HCT116 (cell line): ENCODE measurements around the gene ARNT2. TPM values are rescaled to one million over a fixed set of nuclear protein-coding genes. Genes with fewer than 3 reads are reported as not detected.

Source experiments
- ATAC-seq: fragments of 200-7000 bp; cut with Tn5 transposase; 2 replicates; pipeline ENCODE4 v1.9.1; 2020; ENCODE audit warnings: mild to moderate bottlenecking, moderate library complexity
- BruUV-seq: library from RNA; stranded (reverse); fragments of 400-500 nt; replicated peaks from 2 replicates; lab custom pipeline; 2021; lab: Mats Ljungman, UMichigan
- CTCF ChIA-PET: fragments of 300-600 bp; sonication (Branson Sonifier 250); formaldehyde crosslinking; loops from one replicate; lab custom pipeline; 2021; ENCODE audit warnings: antibody characterized with exemption; lab: Charles Lee
- POLR2A ChIA-PET: fragments of 300-600, 350-600 bp; sonication (Branson Sonifier 250); formaldehyde crosslinking; loops from one replicate; lab custom pipeline; 2021; ENCODE audit warnings: antibody characterized with exemption; lab: Charles Lee
- RAD21 ChIA-PET, 2 experiments: fragments of 300-600 bp; sonication (Branson Sonifier 250); formaldehyde crosslinking; loops; one replicate each; lab custom pipeline; 2023; ENCODE audit warnings: low total read pairs in 2 of 2; ENCODE audit not compliant: uncharacterized antibody in 2 of 2, unreplicated experiment in 2 of 2, low non-redundant PET in 1 of 2; lab: Charles Lee
- DNase-seq: peaks from one replicate; pipeline ENCODE4 v3.0.0-alpha.2; 2010; ENCODE audit warnings: low read depth, low spot score
- H2AFZ ChIP-seq: fragments of 200-600 bp; shearing (Covaris generic), sonication (generic); 2 replicates; pipeline ENCODE4 v1.6.1; 2017; ENCODE audit warnings: low read depth, mixed run types, mixed read lengths, antibody characterized with exemption, low read length; ENCODE audit not compliant: poor library complexity, severe bottlenecking
- H3K27ac ChIP-seq: 2 replicates; pipeline ENCODE4 v1.5.1; 2012; ENCODE audit warnings: low read depth, low read length
- H3K27me3 ChIP-seq: fragments of 200-600 bp; sonication (generic); 2 replicates; pipeline ENCODE4 v1.6.1; 2016; ENCODE audit warnings: mixed run types, low read length, mixed read lengths; ENCODE audit not compliant: insufficient read depth
- H3K36me3 ChIP-seq, 2 experiments: fragments of 200-500 bp in 1 of 2; fragments of 200-600 bp in 1 of 2; sonication (Bioruptor generic) in 1 of 2; sonication (generic) in 1 of 2; 2 replicates each; pipeline versions ENCODE4 v1.5.1 to v1.6.1; 2014 to 2016; ENCODE audit warnings: low read length in 2 of 2, inconsistent platforms in 1 of 2, mixed read lengths in 1 of 2, mixed run types in 1 of 2; ENCODE audit not compliant: insufficient read depth in 2 of 2, control insufficient read depth in 1 of 2
- H3K4me1 ChIP-seq, 2 experiments: fragments of 200-600 bp in 1 of 2; sonication (generic) in 1 of 2; 2 replicates each; pipeline versions ENCODE4 v1.5.1 to v1.6.1; 2012 to 2017; ENCODE audit warnings: low read length in 2 of 2, inconsistent platforms in 1 of 2, mild to moderate bottlenecking in 1 of 2, mixed read lengths in 1 of 2, mixed run types in 1 of 2, moderate library complexity in 1 of 2; ENCODE audit not compliant: insufficient read depth in 2 of 2, control insufficient read depth in 1 of 2
- H3K4me2 ChIP-seq: fragments of 200-600 bp; sonication (generic); 2 replicates; pipeline ENCODE4 v1.6.1; 2017; ENCODE audit warnings: mixed run types, low read length, mixed read lengths
- H3K4me3 ChIP-seq, 2 experiments: fragments of 200-600 bp in 1 of 2; sonication (generic) in 1 of 2; replicated peaks in 1 of 2; 2 replicates each; pipeline ENCODE4 v1.5.1; 2011 to 2016; ENCODE audit warnings: low read length in 2 of 2, control low read depth in 1 of 2, low read depth in 1 of 2, mild to moderate bottlenecking in 1 of 2, mixed read lengths in 1 of 2, mixed run types in 1 of 2
- H3K79me2 ChIP-seq: fragments of 200-600 bp; sonication (generic); 2 replicates; pipeline ENCODE4 v1.6.1; 2017; ENCODE audit warnings: mild to moderate bottlenecking, mixed run types, low read length, moderate library complexity, mixed read lengths; ENCODE audit not compliant: insufficient read depth
- H3K9ac ChIP-seq: fragments of 200-600 bp; sonication (generic); 2 replicates; pipeline ENCODE4 v1.6.1; 2016; ENCODE audit warnings: low read length, mixed read lengths
- H3K9me2 ChIP-seq: fragments of 200-600 bp; sonication (generic), shearing (Covaris generic); 2 replicates; pipeline ENCODE4 v1.6.1; 2017; ENCODE audit warnings: mixed run types, mild to moderate bottlenecking, moderate library complexity; ENCODE audit not compliant: insufficient read depth
- H3K9me3 ChIP-seq, 2 experiments: fragments of 200-500 bp in 1 of 2; fragments of 200-600 bp in 1 of 2; sonication (Bioruptor generic) in 1 of 2; sonication (generic) in 1 of 2; 2 replicates each; pipeline ENCODE4 v1.6.1; 2014 to 2017; ENCODE audit warnings: low read length in 2 of 2, mixed read lengths in 2 of 2, inconsistent platforms in 1 of 2, low read depth in 1 of 2, mild to moderate bottlenecking in 1 of 2, mixed run types in 1 of 2, moderate library complexity in 1 of 2; ENCODE audit not compliant: control insufficient read depth in 1 of 2, insufficient read depth in 1 of 2
- H4K20me1 ChIP-seq: fragments of 200-600 bp; sonication (generic), shearing (Covaris generic); 2 replicates; pipeline ENCODE4 v1.6.1; 2017; ENCODE audit warnings: mixed run types, mild to moderate bottlenecking, moderate library complexity; ENCODE audit not compliant: insufficient read depth
- ATF3 ChIP-seq: IDR thresholded peaks from 2 replicates; pipeline ENCODE4 v1.6.1; 2012
- CBX3 ChIP-seq: IDR thresholded peaks from 2 replicates; pipeline ENCODE4 v1.6.1; 2012; ENCODE audit warnings: low read depth
- CEBPB ChIP-seq: IDR thresholded peaks from 2 replicates; pipeline ENCODE4 v1.6.1; 2012; ENCODE audit warnings: low read depth
- CTCF ChIP-seq, 3 experiments: fragments of 200-600 bp in 1 of 3; sonication (generic) in 1 of 3; IDR thresholded peaks in 2 of 3; conservative IDR thresholded peaks in 1 of 3; 2 replicates each; pipeline ENCODE4 v1.5.1; 2012 to 2017; ENCODE audit warnings: low read depth in 2 of 3, low read length in 2 of 3, antibody characterized with exemption in 1 of 3, borderline replicate concordance in 1 of 3, control low read depth in 1 of 3, mild to moderate bottlenecking in 1 of 3, mixed read lengths in 1 of 3, mixed run types in 1 of 3, moderate library complexity in 1 of 3; ENCODE audit not compliant: insufficient read depth in 1 of 3
- EGR1 ChIP-seq: IDR thresholded peaks from 2 replicates; pipeline ENCODE4 v1.6.1; 2012; ENCODE audit warnings: low read depth
- ELF1 ChIP-seq: IDR thresholded peaks from 2 replicates; pipeline ENCODE4 v1.6.1; 2012; ENCODE audit warnings: low read depth, borderline replicate concordance
- EZH2 ChIP-seq: fragments of 200-600 bp; sonication (generic); IDR thresholded peaks from 2 replicates; pipeline ENCODE4 v1.6.1; 2017; ENCODE audit warnings: antibody characterized with exemption, mixed run types
- EZH2phosphoT487 ChIP-seq: fragments of 200-600 bp; IDR thresholded peaks from 2 replicates; pipeline ENCODE4 v1.6.1; 2018; ENCODE audit warnings: antibody characterized with exemption, borderline replicate concordance
- FOSL1 ChIP-seq: IDR thresholded peaks from 2 replicates; pipeline ENCODE4 v1.6.1; 2012; ENCODE audit warnings: low read depth
- JUND ChIP-seq: IDR thresholded peaks from 2 replicates; pipeline ENCODE4 v1.6.1; 2012
- POLR2A ChIP-seq: IDR thresholded peaks from 2 replicates; pipeline ENCODE4 v1.7.0; 2011; ENCODE audit warnings: borderline replicate concordance; ENCODE audit not compliant: insufficient read depth, insufficient read length; ENCODE audit errors: extremely low read depth
- POLR2AphosphoS5 ChIP-seq: IDR thresholded peaks from 2 replicates; pipeline ENCODE4 v1.6.1; 2011; ENCODE audit warnings: mild to moderate bottlenecking, low read depth, low read length, moderate library complexity
- REST ChIP-seq: IDR thresholded peaks from 2 replicates; pipeline ENCODE4 v1.6.1; 2012; ENCODE audit warnings: low read depth
- SIN3A ChIP-seq: IDR thresholded peaks from 2 replicates; pipeline ENCODE4 v1.6.1; 2012; ENCODE audit warnings: low read depth
- TCF7L2 ChIP-seq: IDR thresholded peaks from 2 replicates; pipeline ENCODE4 v1.7.0; 2011; ENCODE audit warnings: borderline replicate concordance, inconsistent platforms; ENCODE audit not compliant: insufficient read depth, insufficient read length; ENCODE audit errors: extremely low read depth
- ZBTB33 ChIP-seq: IDR thresholded peaks from 2 replicates; pipeline ENCODE4 v1.6.1; 2011; ENCODE audit warnings: mild to moderate bottlenecking, low read length, moderate library complexity; ENCODE audit not compliant: insufficient replicate concordance; ENCODE audit errors: extremely low read depth
- ZNF274 ChIP-seq: fragments of 200-500 bp; sonication (Bioruptor generic); IDR thresholded peaks from 2 replicates; pipeline ENCODE4 v1.6.1; 2014; ENCODE audit warnings: mild to moderate bottlenecking, low read depth, low read length, inconsistent platforms
- intact Hi-C: fragments of 100-400 bp; cut with micrococcal nuclease; formaldehyde crosslinking; loops from 2 replicates; pipeline ENCODE4 v1.10.0; 2022
- total RNA-seq: library from RNA; stranded (reverse); gene quantifications from one replicate; pipeline ENCODE4 v1.2.1, GENCODE V29; 2021; ENCODE audit not compliant: unreplicated experiment

The ARNT2 gene
- total RNA-seq, 1 experiment from 2014 or later: 3.0 TPM

- Histone ChIP-seq H2AFZ (no peak overlapping the region), H3K27me3 (no peaks in the 10 kb centered on the region), H3K4me2 (no peak overlapping the region), H3K4me1 (peaks cover 0 to 6% of the 10 kb centered on the region in 2 experiments; a peak in 1 of 4 replicates), H4K20me1 (no peaks in the 10 kb centered on the region), H3K36me3 (no peaks in the 10 kb centered on the region), H3K27ac (no peak overlapping the region), H3K9ac (no peak overlapping the region), H3K4me3 (no peak overlapping the region), H3K9me2 (no peaks in the 10 kb centered on the region), H3K79me2 (no peaks in the 10 kb centered on the region), H3K9me3 (no peaks in the 10 kb centered on the region)
- CTCF ChIA-PET: no interaction called here
- DNase-seq: no peak
- no TSS peak for BruUV-seq
- TF ChIP-seq REST: no peak
- no peak for TF ChIP-seq EZH2
- no peak for TF ChIP-seq SIN3A
- TF ChIP-seq ZNF274: no peak
- TF ChIP-seq POLR2AphosphoS5: no peak
- no peak for TF ChIP-seq POLR2A
- no peak for TF ChIP-seq ZBTB33
- TF ChIP-seq CTCF (IDR thresholded peaks at IDR 0.05 in 2 of 3, conservative IDR thresholded peaks at IDR 0.05 in 1 of 3; ENCODE audit: borderline replicate concordance in 1 of 3, insufficient read depth in 1 of 3, low read depth in 2 of 3, low read length in 2 of 3): no peak
- no peak for TF ChIP-seq CBX3
- no peak for TF ChIP-seq EGR1
- no peak for TF ChIP-seq ATF3
- no peak for TF ChIP-seq FOSL1
- TF ChIP-seq CEBPB: no peak
- TF ChIP-seq EZH2phosphoT487: no peak
- TF ChIP-seq TCF7L2: no peak
- no peak for TF ChIP-seq ELF1
- TF ChIP-seq JUND: no peak
- ATAC-seq: no peak
- POLR2A ChIA-PET: no interaction called here
- intact Hi-C loops: no loop called here
- RAD21 ChIA-PET: no interaction called here
Measured at GRCh38 chr15:80442728-80443403, 38.7 kb downstream of the ARNT2 start.
